HPDE6-E6E7 (cell line): ENCODE data around the gene MCOLN3.
"Not testable (repeated sequence)": the region's sequence is repeated elsewhere in the genome, so short reads cannot be mapped to it uniquely, and the experiment has no call there.

Experiments used
- DNase-seq: peaks from one replicate; pipeline ENCODE4 v3.0.0; 2011; ENCODE audit warnings: missing footprints; ENCODE audit errors: extremely low spot score

MCOLN3 gene

DNA sequence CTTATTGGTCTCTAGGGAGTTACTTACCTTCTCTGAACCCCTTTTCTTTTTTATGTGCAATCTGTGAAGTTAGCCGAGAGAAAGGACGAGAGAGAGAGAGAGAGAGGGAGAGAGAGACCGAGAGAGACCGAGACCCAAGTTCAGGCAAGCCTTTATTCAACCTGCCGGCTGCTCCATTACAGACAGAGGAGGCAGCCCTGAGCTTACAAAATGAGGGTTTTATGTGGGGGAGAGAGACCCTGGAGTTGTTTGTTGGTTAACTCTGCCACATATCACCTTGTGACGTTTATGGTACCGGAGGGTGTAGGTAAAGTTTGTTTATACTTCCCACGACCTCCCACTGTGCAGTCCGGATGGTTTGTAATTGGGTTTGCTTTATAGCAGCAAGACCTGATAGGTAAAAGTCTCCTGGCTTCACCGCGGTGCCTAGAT, 1.5 kb upstream of the MCOLN3 start:
- DNase-seq, result no peak

GRCh38 chr1:85047472-85048295, 616 bp downstream of the MCOLN3 start:
- DNase-seq, result peak; percentile 5

- no peak for DNase-seq
These were observed 1.2 kb downstream of the MCOLN3 start for GRCh38 chr1:85047144-85047471.

GRCh38 chr1:85042413-85042812, 5.9 kb downstream of the MCOLN3 start:
- no peak for DNase-seq

DNA sequence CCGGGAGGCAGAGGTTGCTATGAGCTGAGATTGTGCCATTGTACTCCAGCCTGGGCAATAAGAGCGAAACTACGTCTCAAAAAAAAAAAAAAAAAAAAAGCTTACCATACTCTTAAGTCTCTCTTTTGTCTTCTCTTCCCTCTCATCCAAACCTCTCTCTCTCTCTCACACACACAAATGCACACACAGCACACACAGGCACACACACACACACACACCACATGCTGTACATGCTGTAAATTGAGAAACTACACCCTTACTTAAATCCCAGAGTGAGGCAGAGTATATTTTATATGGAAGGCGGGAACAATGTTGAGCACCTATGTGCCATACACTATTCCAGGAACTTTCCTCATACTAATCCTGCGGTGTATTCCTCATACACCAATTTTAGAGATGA, 6.5 kb downstream of the MCOLN3 start:
- no peak for DNase-seq

- DNase-seq, result no peak
These were observed 15.1 kb downstream of the MCOLN3 start for GRCh38 chr1:85033221-85033620.

GRCh38 chr1:85030536-85030935, 17.8 kb downstream of the MCOLN3 start:
- DNase-seq, result no peak

- DNase-seq, result no peak
These were observed 20.1 kb downstream of the MCOLN3 start for GRCh38 chr1:85028151-85028550.

DNA sequence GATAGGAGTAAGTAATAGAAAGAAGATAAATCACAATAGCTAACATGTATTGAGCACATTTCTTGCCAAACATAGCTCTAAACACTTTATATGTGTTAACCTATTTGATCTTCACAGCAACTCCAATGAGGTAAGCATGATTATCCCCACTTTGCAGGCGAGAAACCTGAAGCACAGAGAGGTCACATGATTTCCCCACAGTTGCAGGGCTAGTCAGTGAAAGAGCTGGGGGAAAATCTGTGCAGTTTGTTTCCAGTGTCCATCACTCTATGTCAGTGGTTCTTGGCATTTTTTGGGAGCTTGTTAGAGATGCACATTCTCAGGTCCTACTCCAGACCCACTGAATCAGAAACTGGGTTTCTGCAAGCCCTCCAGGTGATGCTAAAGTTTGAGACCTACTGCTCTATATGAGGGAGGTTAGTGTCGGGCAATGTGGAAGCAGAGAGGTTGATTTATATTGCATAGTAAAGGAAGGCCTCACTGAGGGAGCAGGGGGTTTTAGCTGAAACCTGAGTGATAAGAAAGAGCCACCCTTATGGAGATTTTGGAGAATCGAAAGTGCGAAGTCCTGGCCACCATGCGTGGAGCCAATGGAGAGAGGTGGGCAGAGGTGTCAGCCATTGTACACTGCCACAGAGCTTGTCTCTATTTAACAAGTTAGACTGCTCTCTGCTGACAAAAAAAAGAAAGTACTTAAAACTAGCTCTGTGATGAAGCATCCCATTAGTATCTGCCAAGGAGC, 20.9 kb downstream of the MCOLN3 start:
- DNase-seq, result no peak

DNA sequence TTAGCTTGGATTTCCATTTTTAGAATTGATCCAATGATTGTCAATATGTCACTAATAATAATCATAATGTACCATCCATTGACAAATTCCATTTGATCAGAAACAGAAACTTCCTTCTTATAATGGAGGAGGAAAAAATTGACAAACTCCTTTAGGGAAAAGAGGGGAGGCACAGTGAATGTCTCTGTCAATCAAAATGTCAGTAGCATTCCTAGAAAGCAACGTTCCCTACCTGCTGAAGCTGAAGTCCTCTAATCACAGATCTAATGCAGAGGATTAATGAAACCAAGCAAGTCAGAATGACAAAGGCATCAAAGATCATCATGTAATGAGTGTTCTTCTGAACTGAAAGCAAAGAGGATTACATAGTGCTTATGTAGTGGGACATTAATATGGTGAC, 22.4 kb downstream of the MCOLN3 start:
- no peak for DNase-seq

GRCh38 chr1:85024736-85025135, 23.6 kb downstream of the MCOLN3 start:
- no peak for DNase-seq

DNA sequence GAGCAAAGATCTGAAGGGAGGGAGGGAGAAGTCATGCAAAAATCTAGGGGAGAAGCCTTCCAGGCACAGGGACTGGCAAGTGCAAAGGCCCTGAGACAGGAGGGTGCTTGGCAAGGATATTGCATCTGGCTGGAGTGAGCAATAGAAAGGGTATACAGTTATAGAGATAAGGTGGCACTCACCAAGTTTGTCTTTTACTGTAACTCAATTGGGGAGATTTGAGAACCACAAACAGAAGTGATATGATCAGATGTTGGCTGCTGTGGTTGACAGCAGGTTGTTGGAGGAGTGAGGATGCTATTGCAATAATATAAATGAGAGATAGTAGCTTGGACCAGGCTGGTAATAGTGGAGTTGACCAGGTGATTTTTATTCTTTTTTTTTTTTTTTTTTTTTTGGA, 25.6 kb downstream of the MCOLN3 start:
- no peak for DNase-seq

GRCh38 chr1:85019994-85020393, 28.3 kb downstream of the MCOLN3 start:
- DNase-seq, result no peak

DNA sequence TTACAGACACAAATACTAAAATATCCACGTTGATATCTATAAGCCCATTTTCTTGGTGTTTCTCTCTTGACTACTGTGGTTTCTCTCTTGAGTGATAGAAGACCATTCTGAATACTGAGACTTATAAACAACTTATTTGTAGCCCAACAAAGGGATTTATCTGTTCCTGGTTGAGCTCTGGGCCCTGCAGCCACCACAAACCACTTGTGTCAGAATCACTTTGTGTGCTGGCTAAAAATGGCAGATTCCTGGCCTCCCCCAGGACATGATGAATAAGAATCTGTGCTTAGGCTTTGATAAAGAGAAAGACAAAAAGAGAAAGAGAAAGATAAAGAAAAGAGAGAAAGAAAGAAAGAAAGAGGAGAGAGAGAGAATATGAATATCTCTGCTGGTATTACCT, 32.5 kb downstream of the MCOLN3 start:
- DNase-seq, result no peak

GRCh38 chr1:85005641-85006040, 42.7 kb downstream of the MCOLN3 start:
- DNase-seq, result not testable (repeated sequence)

- DNase-seq, result no peak
These were observed 46.6 kb downstream of the MCOLN3 start for GRCh38 chr1:85001742-85002141.

- no peak for DNase-seq
These were observed 49.5 kb downstream of the MCOLN3 start for GRCh38 chr1:84998642-84999280.

- no peak for DNase-seq
These were observed 50.4 kb downstream of the MCOLN3 start for GRCh38 chr1:84997667-84998600.

GRCh38 chr1:84996846-84997666, 51.2 kb downstream of the MCOLN3 start, which contains the start of gene MCOLN2:
Gene MCOLN2 (minus strand): TSS chr1:84997113. CDS start chr1:84996872, 241 bp downstream.
- peak; percentile 34 for DNase-seq

GRCh38 chr1:84995484-84996334, 52.6 kb downstream of the MCOLN3 start:
- no peak for DNase-seq
